ENCODE results near the gene AFG1L. TPM values are rescaled to one million over a fixed set of nuclear protein-coding genes. Genes with fewer than 3 reads are reported as not detected.
A peak's percentile ranks its signal among the peaks of the same experiment; 100 is the strongest.
"Not testable (repeated sequence)": the region's sequence is repeated elsewhere in the genome, so short reads cannot be mapped to it uniquely, and the experiment has no call there.

The AFG1L gene
- total RNA-seq, 1 donor = 2.4 TPM

DNA sequence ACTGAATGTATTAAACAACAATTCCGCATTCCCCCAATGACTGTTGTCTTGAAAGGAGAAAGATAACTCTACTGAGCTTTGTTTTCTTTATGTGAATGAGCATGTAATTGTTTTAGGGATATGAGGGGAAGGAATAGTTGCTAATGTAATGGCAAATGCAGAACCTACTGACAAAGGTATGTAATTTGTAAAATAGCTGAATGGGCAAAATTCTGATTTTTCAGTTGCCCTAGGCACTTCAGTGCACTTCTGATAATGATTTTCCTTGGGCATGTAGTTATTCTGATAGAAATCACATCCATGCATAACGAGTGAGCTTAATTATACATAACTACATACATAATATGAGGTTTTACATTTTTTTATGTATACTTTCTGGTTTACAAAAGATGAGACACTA, 212.5 kb downstream of the AFG1L start:
- DNase-seq (ENCODE audit: low read depth in 2 of 3, low spot score in 2 of 3) = no peak

DNA sequence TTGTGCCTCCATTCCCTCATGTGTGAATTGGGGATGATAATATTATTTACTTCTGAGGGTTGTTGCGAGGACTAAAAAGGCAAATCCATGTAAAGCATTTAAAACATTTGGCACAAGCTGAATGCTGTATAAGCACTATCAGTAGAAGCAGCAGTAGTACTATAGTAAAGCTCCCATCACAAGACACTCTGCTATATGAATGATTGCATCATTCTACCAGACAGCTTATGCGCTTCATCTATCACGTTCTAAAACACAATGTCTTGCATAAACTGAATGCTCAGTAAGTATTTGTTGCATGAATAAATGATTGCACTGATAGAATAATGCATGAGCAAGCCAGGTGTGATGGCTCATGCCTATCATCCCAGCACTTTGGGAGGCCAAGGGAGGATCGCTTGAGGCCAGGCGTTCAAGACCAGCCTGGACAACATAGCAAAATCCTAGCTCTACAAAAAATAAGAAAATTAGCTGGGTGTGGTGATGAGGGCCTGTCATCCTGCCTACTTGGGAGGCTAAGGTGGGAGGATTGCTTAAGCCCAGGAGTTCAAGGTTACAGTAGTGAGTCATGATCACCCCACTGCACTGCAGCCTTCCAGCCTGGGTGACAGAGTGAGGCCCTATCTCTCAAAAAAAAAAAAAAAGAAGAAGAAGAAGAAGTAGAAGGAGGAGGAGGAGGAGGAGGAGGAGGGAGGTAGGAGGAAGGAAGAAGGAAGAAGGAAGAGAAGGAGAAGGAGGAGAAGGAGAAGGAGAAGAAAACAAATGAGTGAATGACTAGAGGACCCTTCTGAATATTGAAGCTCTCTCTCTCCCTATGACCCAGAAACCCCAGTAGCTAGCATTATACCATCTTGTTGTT, 215.8 kb downstream of the AFG1L start:
- no peak for DNase-seq (ENCODE audit: low read depth in 2 of 3, low spot score in 2 of 3)

DNA sequence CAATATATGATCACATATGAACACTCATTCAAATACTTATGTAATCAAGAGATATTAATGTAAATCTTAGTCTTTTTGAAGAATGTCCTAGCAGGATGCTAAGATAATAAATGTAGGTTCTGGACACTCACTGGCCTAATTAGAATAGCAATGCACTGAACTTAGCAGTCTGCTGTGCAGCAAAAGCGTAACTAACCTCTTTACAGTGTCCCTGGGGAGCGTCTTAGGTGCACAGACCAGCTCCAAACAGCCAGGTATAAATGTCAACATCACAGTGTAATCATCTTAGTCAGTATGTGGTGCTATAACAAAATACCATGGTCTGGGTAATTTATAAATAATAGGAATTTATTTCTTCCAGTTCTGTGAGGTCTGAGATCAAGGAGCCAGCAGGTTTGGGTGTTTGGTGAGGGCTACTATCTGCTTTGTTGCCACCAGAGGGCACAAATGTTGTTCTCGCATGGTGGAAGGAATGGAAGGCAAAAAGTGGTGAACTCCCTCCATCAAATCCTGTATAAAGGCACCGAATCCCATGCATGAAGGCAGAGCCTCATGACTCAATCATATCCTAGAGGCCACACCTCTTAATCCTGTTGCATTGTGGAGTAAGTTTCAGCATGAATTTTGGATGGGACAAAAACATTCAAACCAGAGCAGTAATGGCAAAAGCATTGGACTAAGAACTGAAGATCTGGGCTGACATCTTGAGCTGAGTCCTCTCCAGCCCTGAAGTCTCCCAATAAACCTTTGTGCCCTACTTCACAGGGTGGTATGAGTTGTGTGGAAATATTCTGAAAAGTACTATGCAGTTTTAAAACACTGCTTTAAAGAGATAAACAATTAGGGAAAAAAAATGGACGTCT, 224.1 kb downstream of the AFG1L start:
- DNase-seq (ENCODE audit: low read depth in 2 of 3, low spot score in 2 of 3) = peak in 1 of 3 donors; percentile 39

DNA sequence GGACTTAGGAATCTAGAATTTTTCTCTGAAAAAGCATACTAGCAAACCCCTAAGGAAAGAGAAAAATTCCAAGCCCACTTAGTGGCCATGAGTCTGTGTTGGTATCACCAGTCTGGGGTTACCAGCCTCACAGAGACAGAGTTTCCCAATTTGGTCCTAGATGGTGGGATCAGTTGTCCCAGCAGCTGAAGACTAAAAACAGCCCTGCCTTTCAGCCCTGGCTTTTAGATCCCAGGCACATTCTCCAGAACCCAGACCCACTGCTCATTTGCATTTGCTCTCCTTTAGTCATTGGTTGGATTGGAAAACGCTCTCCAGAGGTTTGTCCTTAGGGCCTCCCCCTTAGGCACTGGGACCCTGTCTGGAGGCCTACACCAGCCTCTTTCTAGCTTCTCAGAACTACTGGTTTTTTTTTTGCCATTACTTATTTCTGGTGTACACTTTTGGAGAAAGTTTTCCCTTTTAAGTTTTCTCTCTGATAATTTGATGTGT, 226.8 kb downstream of the AFG1L start:
- no peak for DNase-seq (ENCODE audit: low read depth in 2 of 3, low spot score in 2 of 3)

DNA sequence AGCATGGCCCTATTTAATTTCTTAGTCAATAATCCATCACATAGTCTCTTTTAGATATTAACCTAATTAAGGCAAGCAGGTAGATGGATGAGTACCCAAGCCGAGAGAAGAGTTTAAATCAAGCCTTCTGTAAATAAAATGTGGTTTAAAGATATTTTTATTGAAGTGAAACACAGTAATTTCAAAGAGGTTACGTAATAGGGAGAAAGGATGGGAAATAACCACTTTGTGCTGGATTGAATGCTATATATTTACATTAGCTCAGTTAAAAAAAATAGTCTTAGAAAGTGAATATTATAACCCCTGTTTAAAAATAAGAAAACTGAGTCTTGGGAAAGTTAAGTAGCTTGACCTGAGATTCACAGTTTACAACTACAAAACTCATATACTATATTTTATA, 228.8 kb downstream of the AFG1L start:
- DNase-seq (ENCODE audit: low read depth in 2 of 3, low spot score in 2 of 3) = no peak

DNA sequence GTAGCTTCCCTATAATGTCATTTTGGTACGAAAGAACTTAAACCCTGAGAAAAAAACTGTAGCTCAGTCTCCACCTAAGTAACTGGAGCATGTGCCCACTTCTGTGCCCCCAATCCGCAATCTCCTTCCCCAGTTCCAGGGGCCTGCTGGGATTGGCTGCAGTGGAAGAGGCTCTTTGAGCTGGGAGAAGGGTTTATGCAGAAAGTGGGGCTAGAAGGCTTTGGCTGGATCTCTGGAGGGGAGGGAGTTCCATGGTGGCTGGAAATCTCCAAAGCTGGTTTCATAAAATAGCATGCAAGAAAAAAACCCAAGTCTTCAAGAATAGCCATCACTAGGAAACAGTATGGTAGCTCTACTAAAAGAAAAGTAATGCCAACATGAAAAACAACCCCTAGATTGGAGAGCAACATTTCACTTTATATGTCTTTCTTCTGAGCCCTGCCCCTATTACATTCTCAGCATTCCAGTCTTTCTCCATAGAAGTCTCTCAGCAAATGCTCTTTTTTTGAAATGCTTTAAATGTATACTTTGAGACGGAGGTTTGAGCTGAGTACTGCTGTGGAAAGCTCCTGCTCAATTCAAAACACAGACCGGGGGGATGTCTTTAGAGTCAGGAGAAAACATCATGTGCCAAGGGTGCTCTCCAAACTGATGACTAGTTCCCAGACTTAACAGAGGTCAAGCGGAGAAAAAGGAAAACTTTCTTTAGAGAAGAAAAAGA, 229.8 kb downstream of the AFG1L start:
- no peak for DNase-seq (ENCODE audit: low read depth in 2 of 3, low spot score in 2 of 3)

DNA sequence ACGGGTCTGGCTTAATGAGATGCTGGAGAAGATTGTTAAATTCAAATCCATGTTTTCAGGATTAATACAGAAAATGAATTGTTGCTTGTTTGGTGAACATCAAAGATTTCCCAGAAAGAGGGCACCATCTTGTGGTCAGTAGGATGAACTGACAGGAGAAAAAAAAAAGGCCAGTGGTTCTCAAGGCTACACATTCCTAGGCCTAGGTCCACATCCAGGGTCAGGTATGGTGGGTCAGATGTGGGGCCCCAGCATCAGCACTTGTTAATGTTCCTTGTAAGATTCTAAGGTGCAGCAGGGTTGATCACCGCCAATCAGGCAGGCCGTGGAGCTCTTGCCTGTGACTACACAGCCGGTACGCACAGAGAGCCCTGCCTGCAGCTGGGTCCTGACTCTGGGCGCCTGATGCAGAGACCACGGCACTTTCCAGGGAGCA, 231.9 kb downstream of the AFG1L start:
- DNase-seq (ENCODE audit: low read depth in 2 of 3, low spot score in 2 of 3) = peak in 2 of 3 donors; percentile 39 to 53

DNA sequence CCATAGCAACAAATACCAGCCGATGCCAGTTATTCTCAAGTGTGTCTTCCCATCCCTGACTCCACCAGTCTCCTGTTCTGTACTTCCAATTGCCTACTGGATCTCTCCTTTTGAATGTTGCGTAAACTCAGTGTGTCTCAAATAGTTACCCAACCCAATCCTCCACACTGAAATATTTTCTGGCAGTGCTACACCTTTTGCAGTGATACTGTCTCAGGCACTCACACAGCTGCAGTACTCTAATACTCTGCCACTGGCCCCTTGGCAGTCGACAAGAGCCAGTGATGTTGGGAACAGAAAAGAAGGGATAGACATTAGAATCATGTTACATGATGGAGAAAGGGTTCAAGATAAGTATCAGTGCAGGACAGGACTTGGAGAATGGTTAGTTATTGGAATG, 234.0 kb downstream of the AFG1L start:
- no peak for DNase-seq (ENCODE audit: low read depth in 2 of 3, low spot score in 2 of 3)

DNA sequence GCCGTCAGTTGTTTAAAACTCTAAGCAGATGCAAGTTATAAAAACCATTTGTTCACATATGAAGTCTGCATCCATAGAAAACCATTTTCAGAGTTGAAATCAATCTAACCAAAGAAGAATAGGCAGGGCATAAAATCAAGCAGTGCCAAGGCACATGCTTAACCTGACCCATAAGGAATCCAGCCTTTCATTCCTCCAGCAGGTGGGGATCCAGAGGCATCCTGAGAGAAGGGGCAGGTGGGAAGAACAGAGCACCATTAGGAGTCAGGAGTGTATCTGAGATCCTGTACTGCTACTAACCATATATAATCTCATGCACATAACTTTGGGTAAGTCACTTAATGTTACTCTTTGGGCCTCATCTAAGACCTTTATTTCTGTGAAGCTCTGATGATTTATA, 236.5 kb downstream of the AFG1L start:
- no peak for DNase-seq (ENCODE audit: low read depth in 2 of 3, low spot score in 2 of 3)

DNA sequence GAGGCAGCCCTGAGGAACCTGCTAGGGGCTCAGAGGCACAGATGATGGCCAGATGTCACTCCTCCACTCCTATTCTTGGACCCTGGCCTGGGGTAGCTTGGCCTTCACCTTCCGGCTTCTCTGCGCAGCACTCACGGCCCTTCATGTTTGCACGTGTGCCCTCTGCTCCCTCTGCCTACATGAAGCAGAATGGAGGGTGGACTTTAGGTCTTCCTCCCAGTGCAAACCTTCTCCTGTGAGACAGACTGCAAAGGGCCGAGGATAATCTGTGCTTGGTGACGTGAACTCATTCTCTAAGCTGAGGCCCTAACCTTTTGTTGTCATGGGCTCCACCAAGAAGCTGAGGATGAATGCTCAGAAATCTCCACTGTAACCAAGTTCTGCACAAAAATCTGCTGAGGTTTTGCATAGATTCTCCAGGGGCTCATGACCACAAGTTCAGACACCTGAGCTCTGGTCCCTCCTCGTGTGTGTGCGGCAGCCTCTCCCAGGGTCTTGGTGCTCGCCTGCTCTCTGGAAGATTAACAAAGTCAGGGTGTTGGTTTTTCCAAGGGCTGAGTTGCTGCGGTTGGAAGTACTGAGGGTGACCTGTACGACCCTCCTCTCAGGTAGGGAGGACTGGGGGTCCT, 240.4 kb downstream of the AFG1L start:
- no peak for DNase-seq (ENCODE audit: low read depth in 2 of 3, low spot score in 2 of 3)

DNA sequence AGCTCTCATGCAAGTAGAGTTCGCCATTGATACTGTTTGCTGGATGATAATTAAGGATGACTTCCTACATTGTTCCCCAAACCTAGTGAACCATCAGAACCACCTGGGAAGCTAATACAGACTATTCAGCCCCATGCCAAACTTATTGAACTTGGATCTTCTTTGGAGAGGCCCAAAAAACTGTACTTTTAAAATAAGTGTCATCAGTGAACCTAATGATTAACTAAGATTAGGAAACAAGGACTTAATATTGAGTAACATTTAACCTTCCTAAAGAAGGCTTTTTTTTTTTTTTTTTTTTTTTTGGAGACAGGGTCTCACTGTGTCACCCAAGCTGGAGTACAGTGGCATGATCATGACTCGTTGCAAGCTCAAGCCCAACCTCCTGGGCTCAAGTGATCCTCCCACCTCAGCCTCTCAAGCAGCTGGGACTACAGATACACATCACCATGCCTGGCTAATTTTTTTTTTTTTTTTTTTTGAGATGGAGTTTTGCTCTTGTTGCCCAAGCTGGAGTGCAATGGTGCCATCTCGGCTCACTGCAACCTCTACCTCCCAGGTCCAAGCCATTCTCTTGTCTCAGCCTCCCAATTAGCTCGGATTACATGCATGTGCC, 241.2 kb downstream of the AFG1L start:
- not testable (repeated sequence) for DNase-seq (ENCODE audit: low read depth in 2 of 3, low spot score in 2 of 3)

DNA sequence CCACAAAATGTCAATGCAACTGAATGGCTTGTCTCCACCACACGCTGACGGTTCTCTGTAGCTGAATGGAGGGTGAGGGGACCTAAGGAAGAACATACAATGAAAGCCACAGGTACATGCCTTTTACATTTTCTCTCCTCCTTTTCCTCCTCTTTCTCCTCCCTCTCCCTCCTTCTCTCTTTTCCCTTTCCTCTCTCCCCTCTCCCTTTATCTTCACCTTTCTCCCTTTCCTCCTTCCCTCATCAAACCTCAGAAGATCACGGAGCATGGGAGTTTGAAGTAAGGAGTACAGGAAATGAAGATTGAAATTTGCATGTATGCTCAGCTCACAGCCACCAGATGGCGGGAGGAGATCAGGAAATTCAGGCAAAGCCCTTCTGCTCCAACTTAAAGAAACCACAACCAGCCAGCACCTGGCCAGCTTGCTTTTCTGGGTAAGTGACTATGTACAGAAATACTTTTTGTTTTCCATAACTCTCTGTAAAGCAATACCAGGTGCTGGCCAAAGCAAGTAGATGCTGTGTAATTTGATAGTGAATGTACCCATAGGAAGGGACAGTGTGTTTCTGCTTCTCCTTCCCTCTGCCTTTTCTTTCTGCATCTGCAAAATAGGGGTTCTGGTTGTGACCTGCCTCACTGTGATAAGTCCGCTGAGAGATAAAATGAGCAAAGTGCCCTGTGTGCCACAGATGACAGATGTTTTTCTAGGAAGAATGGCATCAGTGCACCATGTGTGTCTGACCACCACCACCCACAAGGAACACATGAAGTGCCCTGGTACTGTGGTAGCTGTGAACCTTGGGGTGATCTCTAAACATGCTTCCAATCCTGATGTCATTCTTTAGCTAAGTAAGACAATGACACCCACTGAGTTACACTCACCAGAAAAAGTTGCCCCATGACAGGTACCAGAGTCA, 247.2 kb downstream of the AFG1L start:
- peak; percentile 56 to 90 (median 77) for DNase-seq (ENCODE audit: low read depth in 2 of 3, low spot score in 2 of 3)

DNA sequence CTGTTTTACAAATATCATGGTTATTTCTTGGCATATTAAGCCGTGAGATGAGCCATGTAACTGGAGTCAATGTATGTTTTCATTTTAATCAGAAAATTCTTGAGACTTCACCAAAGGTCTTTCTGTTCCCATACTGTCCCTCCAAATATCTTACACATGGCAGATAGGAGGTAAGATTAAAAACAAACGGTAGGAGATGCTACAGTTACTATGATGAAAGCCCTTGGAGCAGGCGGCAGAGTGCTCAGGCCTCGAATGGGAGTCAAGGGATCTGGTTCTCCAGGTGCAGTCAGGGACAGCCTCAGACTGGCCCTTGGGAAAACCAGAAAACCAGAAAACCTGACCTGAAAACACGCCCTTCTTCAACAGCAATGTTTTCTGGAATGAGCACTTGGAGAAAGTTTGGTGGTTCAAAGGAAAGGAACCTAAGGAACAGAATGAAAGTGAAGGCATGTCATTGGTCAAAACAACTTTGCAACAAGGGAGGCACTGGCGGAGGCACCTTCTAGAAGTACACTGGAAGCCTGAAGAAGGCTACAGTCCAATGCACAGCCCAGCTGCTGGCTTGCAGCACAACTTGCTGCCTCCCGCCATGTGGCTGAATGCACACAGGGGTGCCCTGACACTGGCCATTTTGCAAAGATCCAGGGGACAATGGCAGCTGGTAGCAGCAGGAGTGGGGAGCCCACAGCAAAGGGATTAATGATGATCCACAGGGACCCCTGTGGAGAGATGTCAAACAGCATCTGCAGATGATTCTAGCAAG, 248.5 kb downstream of the AFG1L start:
- DNase-seq (ENCODE audit: low read depth in 2 of 3, low spot score in 2 of 3) = no peak

DNA sequence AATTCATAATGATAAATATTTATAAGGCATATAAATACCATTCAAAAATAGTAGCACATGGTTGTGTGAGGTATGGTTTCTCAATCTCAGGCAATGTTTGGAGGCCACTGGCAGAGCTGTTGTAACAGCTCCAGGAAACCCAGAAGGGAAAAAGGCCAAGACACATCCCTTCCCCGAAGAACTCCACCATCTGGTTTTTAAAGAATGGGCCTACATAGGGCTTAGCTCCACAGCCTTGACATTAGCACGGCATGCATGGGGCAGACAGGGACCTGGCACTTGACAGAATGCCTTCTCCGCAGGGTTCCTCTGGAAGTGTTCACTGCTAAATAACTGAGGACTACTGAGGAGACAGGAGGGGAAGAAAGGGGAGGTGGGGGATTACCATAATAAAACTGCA, 249.8 kb downstream of the AFG1L start:
- no peak for DNase-seq (ENCODE audit: low read depth in 2 of 3, low spot score in 2 of 3)

DNA sequence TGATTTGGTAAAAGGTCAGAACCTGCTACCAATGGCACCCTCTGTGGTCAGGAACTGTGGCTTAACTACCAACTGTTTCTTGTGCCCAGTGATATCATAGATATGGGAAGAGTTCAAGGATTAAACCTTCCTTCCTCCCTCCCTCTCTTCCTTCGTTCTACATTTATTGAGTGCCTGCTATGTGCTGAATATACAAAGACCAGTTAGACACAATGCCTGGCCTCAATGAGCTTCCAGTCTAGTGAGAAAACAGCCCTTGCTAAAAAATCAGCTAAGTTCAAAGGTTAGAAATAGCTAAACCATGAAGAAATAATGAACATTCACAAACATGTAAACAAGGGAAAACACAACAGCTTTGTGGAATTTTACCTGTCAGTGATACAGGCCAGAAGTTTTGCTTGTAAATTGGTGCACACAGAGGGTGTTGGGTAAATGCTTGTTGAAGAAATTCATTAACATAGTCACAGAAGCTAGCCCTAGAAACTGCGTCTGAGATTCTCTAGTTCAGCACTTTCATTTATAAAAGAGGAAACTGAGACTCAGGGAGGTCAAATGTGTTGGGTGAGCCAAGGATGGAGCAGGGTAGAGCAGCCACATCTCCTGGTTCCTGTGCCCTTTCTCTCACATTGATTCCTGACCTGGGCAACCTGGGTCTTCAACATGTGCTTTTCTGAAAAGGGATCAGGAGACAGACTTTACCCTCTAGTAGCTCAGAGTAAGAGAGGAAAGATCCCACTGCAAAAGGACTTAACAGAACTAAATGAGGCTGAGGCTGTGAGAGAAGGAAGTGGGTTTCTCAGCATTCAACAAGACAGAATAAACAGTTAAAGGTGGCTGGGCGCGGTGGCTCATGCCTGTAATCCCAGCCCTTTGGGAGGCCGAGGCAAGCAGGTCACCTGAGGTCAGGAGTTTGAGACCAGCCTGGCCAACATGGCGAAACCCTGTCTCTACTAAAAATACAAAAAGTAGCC, 251.5 kb downstream of the AFG1L start:
- peak in 1 of 3 donors; percentile 25 for DNase-seq (ENCODE audit: low read depth in 2 of 3, low spot score in 2 of 3)

DNA sequence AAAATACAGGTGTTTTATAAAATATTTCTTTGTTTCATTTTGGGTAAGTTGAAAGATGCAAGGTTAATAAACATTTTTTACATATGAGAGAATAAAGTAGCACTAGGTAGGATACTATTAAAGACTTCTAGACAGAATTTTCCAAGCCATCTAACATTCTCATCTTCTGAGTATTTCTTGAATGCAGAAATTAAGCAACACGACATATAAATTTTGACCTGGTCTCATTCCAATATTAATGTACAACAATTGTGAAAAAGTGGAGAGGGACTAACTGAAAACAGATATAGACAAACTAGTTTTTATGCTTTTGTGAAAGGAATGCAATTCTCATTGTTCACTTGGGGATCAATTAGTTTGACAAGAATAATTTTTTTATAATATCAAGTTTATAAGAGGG, 254.4 kb downstream of the AFG1L start:
- DNase-seq (ENCODE audit: low read depth in 2 of 3, low spot score in 2 of 3) = no peak

DNA sequence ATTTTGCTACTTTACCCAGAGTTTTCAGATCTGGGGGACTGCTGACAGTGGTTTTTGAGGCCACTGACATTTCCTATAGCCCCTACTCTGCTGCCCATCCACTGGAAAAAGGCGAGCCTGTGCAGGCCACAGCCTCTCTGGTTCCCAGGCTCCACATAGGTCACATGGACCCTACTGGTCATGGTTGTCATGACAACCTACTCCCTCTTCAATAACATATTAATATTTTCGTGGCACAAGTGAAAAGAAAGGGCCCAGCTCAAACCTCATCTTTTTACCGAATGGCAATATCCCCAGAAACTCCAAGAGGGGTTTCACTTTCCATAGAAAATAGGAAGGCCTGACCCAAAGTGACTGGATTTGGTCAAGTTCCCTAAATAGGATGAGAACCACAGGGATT, 254.9 kb downstream of the AFG1L start:
- DNase-seq (ENCODE audit: low read depth in 2 of 3, low spot score in 2 of 3) = no peak

Measured in hematopoietic multipotent progenitor cell (in vitro differentiated cells).